Measurements from ENCODE around the gene CGB3. TPM values are rescaled to one million over a fixed set of nuclear protein-coding genes. Genes with fewer than 3 reads are reported as not detected.
"Not testable (repeated sequence)": the region's sequence is repeated elsewhere in the genome, so short reads cannot be mapped to it uniquely, and the experiment has no call there.

CGB3 gene
- polyA plus RNA-seq (2012; ENCODE audit: missing spikeins) = not detected

DNA sequence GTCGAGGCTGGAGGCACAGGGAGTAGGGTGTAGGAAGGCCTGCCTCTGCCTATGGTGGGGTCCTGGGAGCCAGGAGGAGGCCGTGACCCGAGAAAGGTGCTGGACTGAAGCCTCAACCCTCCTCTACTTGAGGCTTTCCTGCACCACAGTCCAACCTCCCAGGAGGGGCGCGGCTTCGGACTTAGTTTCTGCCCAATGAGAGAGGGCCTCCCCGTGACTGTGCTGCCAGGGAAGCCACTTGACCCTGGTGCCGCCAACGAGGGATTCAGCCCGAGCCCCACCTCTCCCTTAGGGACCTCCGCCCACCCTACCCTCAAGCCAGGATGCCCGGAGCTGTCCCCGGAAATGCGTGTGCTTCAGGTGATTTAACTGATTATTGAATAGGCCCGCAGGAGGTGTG lies at the start of gene CGB3:
Gene CGB3 (minus strand): TSS at position 101 of the 400 bp plus-strand sequence. CDS start 362 bp downstream, outside the sequence.
- not testable (repeated sequence) for DNase-seq (ENCODE audit: insufficient read length); FAIRE-seq

DNA sequence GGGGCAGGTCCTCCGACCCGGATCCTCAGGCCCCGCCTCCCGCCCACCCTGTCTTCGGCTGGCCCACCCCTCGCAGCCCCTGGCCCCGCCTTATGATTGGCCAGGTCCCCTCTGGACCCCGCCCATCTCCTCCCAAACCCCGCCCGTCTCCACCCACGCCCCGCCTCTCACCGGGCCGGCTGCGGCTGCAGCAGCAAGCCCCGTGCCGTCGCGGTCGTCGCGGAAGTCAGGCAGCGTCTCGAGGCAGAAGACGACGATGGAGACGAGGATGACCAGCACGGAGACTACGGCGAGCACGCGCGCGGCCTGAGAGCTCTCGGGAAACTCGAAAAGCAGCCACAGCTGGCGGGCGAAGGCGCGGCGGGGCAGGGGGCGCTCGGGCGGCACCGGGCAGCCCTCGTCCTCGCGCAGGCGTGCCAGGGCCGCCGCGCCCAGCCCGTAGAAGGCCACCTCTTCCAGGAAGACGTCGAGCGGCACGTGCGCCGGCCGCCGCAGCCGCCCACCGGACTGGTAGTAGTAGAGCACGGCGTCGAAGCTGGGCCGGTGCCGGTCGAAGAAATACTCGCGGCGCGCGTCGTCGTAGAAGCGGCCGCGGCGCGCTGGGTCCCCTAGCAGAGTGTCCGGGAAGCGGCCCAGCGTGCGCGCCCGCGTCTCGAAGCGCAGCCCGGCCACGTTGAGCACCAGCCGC lies 47.9 kb upstream of the CGB3 start:
- TF ChIP-seq POLR2AphosphoS5 (IDR thresholded peaks at IDR 0.05; ENCODE audit: low read depth, low read length) (no peak), TAF1 (IDR thresholded peaks at IDR 0.05; ENCODE audit: borderline replicate concordance, low read depth, low read length) (no peak), POLR2A (IDR thresholded peaks at IDR 0.05; ENCODE audit: low read depth, low read length) (no peak)
- FAIRE-seq = no peak

DNA sequence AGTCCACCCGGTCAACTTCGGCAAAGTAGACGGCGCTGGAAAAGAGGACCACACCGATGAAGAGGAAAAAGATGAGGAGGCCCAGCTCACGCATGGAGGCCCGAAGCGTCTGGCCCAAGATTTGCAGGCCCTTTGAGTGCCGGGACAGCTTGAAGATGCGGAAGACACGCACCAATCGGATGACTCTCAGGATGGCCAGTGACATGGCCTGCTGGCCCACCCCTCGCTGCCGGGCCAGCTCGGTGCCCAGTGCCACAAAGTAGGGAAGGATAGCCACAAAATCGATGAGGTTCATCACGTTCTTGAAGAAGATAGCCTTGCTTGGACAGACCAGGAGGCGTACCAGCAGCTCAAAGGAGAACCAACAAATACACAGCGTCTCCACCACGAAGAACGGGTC lies 46.3 kb upstream of the CGB3 start:
- no peak for FAIRE-seq

More for the DNA sequence above, 47.9 kb upstream of the CGB3 start:
- no peak for DNase-seq (ENCODE audit: insufficient read length)

DNA sequence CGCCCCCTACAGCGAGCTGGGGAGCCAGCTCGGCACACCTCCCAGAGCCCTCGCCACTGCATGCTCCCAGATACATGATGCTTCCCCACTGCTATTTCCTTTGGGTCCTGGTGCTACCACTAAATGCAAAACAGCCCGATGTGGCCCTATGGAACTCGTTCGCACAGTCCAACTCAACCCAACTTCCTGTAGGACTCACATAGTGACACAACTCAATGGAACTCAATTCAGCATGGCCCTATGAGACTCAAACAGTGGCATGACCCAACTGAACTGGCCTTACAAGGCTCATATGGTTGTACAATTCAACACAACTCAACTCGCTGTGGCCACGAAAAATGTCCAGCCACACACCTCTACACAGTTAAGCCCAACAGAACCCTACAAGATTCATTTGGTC lies 44.9 kb upstream of the CGB3 start:
- no peak for DNase-seq (ENCODE audit: insufficient read length)
- TF ChIP-seq TAF1 (IDR thresholded peaks at IDR 0.05; ENCODE audit: borderline replicate concordance, low read depth, low read length) = no peak
- no peak for TF ChIP-seq POLR2A (IDR thresholded peaks at IDR 0.05; ENCODE audit: low read depth, low read length)
- TF ChIP-seq POLR2AphosphoS5 (IDR thresholded peaks at IDR 0.05; ENCODE audit: low read depth, low read length) = no peak
- FAIRE-seq = no peak

More for the DNA sequence above, 46.3 kb upstream of the CGB3 start:
- TF ChIP-seq POLR2AphosphoS5 (IDR thresholded peaks at IDR 0.05; ENCODE audit: low read depth, low read length) = no peak
- no peak for TF ChIP-seq POLR2A (IDR thresholded peaks at IDR 0.05; ENCODE audit: low read depth, low read length)
- no peak for TF ChIP-seq TAF1 (IDR thresholded peaks at IDR 0.05; ENCODE audit: borderline replicate concordance, low read depth, low read length)
- DNase-seq (ENCODE audit: insufficient read length) = no peak

DNA sequence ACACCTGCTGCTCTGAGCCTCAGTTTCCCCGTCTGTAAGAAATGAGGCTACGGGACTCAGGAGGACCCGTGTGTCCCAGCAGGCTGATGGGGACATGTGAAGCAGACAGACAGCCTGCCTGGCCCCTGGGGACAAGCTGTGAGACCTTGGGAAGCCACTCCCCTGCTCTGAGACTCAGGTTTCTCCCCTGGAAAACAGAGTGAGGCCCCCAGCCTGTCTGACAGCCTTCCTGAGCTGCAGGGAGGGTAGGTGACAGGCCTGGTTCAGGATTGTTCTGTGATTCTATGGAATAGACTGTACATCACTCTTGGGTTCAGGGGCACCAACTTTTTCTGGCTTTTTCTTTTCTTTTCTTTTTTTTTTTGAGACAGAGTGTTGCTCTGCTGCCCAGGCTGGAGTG lies 43.4 kb upstream of the CGB3 start:
- FAIRE-seq (no peak), DNase-seq (ENCODE audit: insufficient read length) (no peak)
- TF ChIP-seq POLR2A (IDR thresholded peaks at IDR 0.05; ENCODE audit: low read depth, low read length) = no peak
- no peak for TF ChIP-seq TAF1 (IDR thresholded peaks at IDR 0.05; ENCODE audit: borderline replicate concordance, low read depth, low read length)
- no peak for TF ChIP-seq POLR2AphosphoS5 (IDR thresholded peaks at IDR 0.05; ENCODE audit: low read depth, low read length)

DNA sequence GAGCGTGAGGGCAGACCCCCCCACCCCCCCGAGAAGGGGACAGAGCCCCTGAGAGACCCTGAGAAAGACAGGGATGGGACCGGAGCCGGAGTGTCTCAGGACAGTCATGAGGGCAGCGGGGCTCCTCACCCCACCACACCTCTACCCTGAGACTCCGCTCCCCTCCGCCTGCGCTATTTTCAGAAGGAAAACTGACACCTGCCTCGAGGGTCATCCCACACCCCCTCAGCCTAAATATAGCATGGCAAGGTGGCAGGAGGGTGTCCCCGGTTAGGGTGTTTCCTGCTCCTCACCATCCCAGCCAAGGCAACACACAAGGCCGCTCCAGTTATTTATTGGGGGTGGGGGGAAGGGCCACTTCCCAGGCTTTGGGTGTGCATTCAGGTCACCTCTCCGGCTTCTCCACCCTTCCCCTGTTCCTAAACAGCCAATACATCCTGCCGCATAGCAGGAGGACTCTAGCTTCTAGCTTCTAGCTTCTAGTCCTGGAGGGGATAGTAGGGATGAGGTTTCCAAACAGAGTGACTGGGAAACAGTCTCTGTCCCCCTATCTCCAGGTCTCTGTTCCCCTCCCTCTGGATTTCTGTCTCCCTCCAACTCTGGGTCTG lies 41.9 kb upstream of the CGB3 start:
- no peak for DNase-seq (ENCODE audit: insufficient read length)
- no peak for TF ChIP-seq POLR2A (IDR thresholded peaks at IDR 0.05; ENCODE audit: low read depth, low read length)
- no peak for TF ChIP-seq TAF1 (IDR thresholded peaks at IDR 0.05; ENCODE audit: borderline replicate concordance, low read depth, low read length)
- TF ChIP-seq POLR2AphosphoS5 (IDR thresholded peaks at IDR 0.05; ENCODE audit: low read depth, low read length) = no peak
- no peak for FAIRE-seq

DNA sequence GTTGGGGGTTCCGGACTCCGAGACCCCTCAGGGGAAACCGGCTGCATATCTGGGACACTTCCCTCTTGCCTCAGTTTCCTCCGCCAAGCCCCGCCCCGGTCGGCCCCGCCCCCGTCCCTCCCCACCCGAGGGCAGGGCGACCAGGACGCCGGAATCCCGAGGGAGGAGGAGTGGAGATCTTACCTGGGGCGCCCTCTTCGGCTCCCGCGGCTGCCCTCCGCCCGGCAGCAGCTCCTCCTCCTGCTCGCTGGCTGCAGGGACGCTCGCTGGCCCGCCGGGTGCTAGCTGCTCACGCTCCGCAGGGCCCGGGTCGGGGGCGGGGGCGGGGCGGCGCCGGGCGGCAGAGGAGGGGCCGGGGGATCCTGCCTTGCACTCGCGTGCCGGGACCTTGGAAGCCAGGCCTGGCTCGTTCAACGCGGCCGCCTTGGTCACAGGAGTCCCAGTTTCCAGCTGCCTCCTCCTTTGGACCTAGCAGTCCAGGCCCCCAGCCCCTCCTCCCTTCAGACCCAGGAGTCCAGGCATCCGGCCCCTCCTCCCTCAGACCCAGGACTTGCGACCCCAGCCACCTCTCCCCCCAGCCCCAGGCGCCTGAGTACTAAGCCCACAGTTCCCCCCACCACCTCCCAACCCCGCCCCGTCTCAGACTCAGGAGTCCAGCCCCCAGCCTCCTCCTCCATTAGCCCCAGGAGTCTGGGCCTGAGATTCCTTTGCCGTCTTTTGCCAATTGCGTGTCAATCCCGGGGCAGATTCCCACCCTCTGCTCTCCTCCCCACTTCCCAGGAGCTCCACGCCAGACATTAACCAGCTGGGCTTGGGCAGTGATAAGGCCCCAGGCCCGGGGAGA lies 40.9 kb upstream of the CGB3 start, which contains the start of gene NTF4:
Gene NTF4 (minus strand): TSS at position 51 of the 844 bp plus-strand sequence. CDS start 2,821 bp downstream, outside the sequence.
- no peak for DNase-seq (ENCODE audit: insufficient read length)
- FAIRE-seq = no peak
- no peak for TF ChIP-seq POLR2A (IDR thresholded peaks at IDR 0.05; ENCODE audit: low read depth, low read length)
- TF ChIP-seq POLR2AphosphoS5 (IDR thresholded peaks at IDR 0.05; ENCODE audit: low read depth, low read length) = no peak
- TF ChIP-seq TAF1 (IDR thresholded peaks at IDR 0.05; ENCODE audit: borderline replicate concordance, low read depth, low read length) = no peak

DNA sequence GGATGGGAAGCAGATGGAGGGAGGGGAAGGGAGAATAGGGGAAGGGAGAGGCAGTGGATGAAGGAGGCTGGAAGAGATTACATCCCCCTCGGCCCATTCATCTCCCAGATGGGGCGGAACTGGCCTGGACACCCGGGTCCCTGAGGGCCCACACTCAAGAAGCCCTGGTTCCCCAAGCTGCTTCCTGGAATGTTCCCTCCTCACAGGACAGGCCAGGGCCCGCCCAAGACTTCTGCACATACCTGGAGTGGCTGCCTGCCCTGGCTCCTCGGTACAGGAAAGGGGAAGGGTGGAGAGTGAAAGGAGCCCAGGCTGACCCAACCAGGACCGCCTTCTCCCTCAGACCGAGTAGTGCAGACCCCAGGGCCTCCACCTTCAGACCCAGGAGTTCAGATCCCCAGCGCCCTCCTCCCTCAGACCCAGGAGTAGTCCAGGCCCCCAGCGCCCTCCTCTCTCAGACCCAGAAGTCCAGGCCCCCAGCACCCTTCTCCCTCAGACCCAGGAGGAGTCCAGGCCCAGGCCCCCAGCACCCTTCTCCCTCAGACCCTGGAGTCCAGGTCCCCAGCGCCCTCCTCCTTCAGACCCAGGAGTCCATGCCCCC lies 40.0 kb upstream of the CGB3 start:
- FAIRE-seq = no peak
- no peak for TF ChIP-seq POLR2AphosphoS5 (IDR thresholded peaks at IDR 0.05; ENCODE audit: low read depth, low read length)
- no peak for TF ChIP-seq TAF1 (IDR thresholded peaks at IDR 0.05; ENCODE audit: borderline replicate concordance, low read depth, low read length)
- TF ChIP-seq POLR2A (IDR thresholded peaks at IDR 0.05; ENCODE audit: low read depth, low read length) = no peak
- no peak for DNase-seq (ENCODE audit: insufficient read length)

DNA sequence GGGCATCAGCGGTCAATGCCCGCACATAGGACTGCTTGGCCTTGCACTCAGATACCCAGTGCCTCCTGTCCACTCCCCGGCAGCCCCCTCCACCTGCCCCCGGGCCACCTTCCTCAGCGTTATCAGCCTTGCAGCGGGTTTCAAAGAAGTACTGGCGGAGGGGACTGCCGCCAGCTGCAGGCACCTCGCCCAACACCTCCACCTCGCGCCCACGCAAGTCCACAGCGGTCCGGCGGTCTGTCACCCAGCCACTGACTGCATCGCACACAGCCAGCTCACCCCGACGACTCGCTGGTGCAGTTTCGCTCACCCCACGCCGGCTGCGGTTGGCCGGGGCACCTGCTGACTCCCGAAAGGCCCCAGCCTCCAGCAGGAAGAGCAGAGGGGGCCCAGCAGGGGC lies 37.3 kb upstream of the CGB3 start:
- no peak for DNase-seq (ENCODE audit: insufficient read length)
- no peak for FAIRE-seq
- TF ChIP-seq TAF1 (IDR thresholded peaks at IDR 0.05; ENCODE audit: borderline replicate concordance, low read depth, low read length) = no peak
- no peak for TF ChIP-seq POLR2AphosphoS5 (IDR thresholded peaks at IDR 0.05; ENCODE audit: low read depth, low read length)
- no peak for TF ChIP-seq POLR2A (IDR thresholded peaks at IDR 0.05; ENCODE audit: low read depth, low read length)

DNA sequence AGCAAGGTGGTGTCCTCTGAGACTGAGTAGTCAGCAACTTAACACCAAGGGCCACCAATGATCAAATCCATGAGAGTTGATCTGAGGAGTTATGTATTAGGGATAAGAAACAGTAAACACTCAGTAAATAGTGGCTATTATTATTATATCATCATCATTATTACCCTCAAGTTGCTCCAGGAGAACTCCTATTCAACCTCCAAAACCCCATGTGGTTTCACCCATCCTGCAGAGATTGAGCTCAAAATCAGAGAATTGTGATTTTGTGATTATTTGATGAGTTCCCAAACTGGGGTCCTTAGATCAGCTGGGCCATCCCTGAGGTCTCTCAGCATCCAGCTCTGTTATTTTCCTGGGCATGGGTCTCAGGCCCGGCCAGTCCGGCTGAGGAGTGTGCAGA lies 36.9 kb upstream of the CGB3 start:
- no peak for TF ChIP-seq TAF1 (IDR thresholded peaks at IDR 0.05; ENCODE audit: borderline replicate concordance, low read depth, low read length)
- no peak for TF ChIP-seq POLR2A (IDR thresholded peaks at IDR 0.05; ENCODE audit: low read depth, low read length)
- TF ChIP-seq POLR2AphosphoS5 (IDR thresholded peaks at IDR 0.05; ENCODE audit: low read depth, low read length) = no peak
- no peak for FAIRE-seq

DNA sequence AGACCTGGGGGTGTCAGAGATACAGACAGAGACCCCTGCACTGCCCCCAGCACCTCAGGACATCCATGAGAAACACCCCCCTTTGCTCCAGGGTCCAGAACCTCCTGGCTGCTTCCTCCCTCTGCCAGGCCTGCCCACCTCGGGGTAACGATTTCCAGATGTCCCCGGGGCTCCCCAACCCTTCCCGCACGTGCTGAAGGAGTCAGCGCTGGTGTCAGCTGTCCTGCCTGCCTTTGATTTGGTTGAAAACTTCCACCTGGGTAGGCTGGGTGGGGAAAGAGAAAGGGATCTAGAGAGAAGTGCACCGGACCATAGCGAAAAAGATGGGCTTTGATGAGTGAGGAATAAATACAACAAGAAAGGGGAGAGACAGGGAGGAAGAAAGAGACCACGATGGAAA lies 34.9 kb upstream of the CGB3 start:
- DNase-seq (ENCODE audit: insufficient read length) (no peak), FAIRE-seq (no peak)
- TF ChIP-seq POLR2A (IDR thresholded peaks at IDR 0.05; ENCODE audit: low read depth, low read length) (no peak), TAF1 (IDR thresholded peaks at IDR 0.05; ENCODE audit: borderline replicate concordance, low read depth, low read length) (no peak), POLR2AphosphoS5 (IDR thresholded peaks at IDR 0.05; ENCODE audit: low read depth, low read length) (no peak)

More for the DNA sequence above, 36.9 kb upstream of the CGB3 start:
- no peak for DNase-seq (ENCODE audit: insufficient read length)

Measured in GM12892 (cell line).